ENCODE data around the gene ZEB1.

DNA sequence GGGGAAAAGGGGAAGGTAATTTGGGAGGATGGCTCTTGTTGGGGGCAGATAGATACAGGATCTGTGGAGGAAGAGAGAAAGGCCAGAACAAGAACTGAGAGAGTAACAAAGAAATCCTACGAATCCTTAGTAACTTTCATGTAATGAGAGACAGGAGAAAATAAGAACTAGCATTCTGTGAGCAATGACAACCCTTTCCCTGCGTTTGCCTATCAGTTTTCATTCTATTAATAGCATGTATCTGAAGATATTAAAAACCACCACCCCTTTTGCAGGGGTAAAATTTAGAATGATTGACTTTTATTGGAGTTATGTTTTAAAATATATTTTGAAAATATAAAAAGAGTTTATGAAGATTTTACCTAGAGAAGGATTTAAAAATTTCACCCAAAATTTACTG, 132.8 kb downstream of the ZEB1 start:
- TF ChIP-seq EP300 (IDR thresholded peaks at IDR 0.05; ENCODE audit: borderline replicate concordance) (no peak), TCF12 (IDR thresholded peaks at IDR 0.05; ENCODE audit: low read depth) (no peak), TAF1 (IDR thresholded peaks at IDR 0.05; ENCODE audit: low read depth) (no peak), YY1 (IDR thresholded peaks at IDR 0.05; ENCODE audit: low read depth) (no peak), CEBPB (IDR thresholded peaks at IDR 0.05) (no peak), REST (IDR thresholded peaks at IDR 0.05; ENCODE audit: low read depth) (no peak), RAD21 (IDR thresholded peaks at IDR 0.05; ENCODE audit: low read depth) (no peak), ZBTB7A (IDR thresholded peaks at IDR 0.05; ENCODE audit: low read depth) (no peak), FOXM1 (IDR thresholded peaks at IDR 0.05; ENCODE audit: borderline replicate concordance, low read depth) (no peak), USF1 (IDR thresholded peaks at IDR 0.05) (no peak), CREB1 (IDR thresholded peaks at IDR 0.05; ENCODE audit: low read depth) (no peak), TEAD4 (IDR thresholded peaks at IDR 0.05) (no peak), NFIC (IDR thresholded peaks at IDR 0.05) (no peak)
- TF ChIP-seq, protein P1, sequence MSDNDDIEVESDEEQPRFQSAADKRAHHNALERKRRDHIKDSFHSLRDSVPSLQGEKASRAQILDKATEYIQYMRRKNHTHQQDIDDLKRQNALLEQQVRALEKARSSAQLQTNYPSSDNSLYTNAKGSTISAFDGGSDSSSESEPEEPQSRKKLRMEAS (IDR thresholded peaks at IDR 0.05), result no peak
